Measurements from ENCODE around the gene SETD3.

Gene SETD3

DNA sequence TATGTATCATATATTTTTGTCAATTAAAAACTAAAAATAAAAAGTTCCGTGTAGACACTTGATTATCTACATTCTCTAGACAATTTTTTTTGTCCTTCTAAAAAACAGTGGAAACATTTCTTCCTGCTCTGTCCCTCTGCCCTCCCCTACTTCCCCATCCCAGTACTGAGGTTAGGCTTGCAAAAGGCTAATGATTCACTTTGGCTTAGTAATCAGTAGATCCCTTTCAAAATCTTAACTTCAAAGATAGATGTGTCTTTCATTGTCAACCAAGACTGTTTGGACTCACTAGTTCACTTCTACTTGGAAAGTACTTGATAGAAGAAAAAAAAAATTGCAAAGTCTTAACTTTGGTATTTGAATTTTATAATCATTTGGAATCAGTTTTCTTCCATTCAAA lies 3.8 kb downstream of the SETD3 start:
- no peak overlapping the region for H3K4me3 ChIP-seq (ENCODE audit: low read depth, low read length)
- TF ChIP-seq, protein P1, sequence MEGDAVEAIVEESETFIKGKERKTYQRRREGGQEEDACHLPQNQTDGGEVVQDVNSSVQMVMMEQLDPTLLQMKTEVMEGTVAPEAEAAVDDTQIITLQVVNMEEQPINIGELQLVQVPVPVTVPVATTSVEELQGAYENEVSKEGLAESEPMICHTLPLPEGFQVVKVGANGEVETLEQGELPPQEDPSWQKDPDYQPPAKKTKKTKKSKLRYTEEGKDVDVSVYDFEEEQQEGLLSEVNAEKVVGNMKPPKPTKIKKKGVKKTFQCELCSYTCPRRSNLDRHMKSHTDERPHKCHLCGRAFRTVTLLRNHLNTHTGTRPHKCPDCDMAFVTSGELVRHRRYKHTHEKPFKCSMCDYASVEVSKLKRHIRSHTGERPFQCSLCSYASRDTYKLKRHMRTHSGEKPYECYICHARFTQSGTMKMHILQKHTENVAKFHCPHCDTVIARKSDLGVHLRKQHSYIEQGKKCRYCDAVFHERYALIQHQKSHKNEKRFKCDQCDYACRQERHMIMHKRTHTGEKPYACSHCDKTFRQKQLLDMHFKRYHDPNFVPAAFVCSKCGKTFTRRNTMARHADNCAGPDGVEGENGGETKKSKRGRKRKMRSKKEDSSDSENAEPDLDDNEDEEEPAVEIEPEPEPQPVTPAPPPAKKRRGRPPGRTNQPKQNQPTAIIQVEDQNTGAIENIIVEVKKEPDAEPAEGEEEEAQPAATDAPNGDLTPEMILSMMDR (IDR thresholded peaks at IDR 0.05; ENCODE audit: control insufficient read depth, extremely low read depth, insufficient read depth), result no peak
- DNase-seq (ENCODE audit: low read depth), result no peak

GRCh38 chr14:99475660-99476059 lies 5.0 kb downstream of the SETD3 start:
- TF ChIP-seq, protein P1 (IDR thresholded peaks at IDR 0.05; ENCODE audit: control insufficient read depth, extremely low read depth, insufficient read depth), result no peak
- peak overlapping the region; percentile 27 for H3K4me3 ChIP-seq (ENCODE audit: low read depth, low read length)
- DNase-seq (ENCODE audit: low read depth), result no peak

DNA sequence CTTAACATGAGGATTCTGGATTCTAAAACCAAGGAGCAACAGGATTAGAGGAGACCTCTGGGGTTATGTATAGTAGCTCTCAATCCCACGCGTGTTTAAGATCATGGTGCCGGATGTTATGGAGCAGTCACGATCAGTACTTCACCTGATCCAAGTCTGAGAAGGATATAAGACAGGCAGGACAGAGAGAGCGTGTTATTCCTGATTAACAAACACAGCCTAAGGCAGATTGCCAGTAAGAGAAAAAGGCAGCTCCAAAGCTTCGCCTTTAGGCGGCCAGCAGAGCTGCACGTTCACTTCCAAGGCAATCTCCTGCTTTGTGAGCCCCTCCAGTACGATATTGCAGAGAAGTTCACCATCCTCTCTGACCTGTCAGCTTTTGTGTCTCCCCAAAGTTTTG lies 5.5 kb downstream of the SETD3 start:
- peak overlapping the region; percentile 27 for H3K4me3 ChIP-seq (ENCODE audit: low read depth, low read length)
- DNase-seq (ENCODE audit: low read depth), result peak; percentile 91
- TF ChIP-seq, protein P1 (IDR thresholded peaks at IDR 0.05; ENCODE audit: control insufficient read depth, extremely low read depth, insufficient read depth), result peak; percentile 27; the same call in 1 of the 2 replicates

DNA sequence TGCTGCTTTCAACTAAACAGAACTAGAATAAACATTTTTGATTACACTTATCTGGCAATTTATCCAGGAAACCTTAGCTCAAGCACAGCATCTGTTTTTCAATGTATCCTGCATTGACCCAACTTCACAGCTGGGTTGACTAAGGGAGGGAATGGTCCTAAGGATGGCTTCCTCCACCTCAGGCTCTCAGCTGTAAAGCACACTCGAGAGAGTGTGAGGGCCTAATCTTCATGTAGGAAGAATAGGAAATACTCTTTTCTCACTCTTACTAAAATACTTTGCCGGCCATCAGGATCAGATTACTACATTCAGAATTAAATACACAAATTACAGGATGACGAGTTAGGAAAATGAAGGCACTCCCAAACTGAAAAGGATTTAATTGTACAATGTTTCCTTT lies 7.2 kb downstream of the SETD3 start:
- H3K4me3 ChIP-seq (ENCODE audit: low read depth, low read length), result no peak overlapping the region
- DNase-seq (ENCODE audit: low read depth), result no peak

DNA sequence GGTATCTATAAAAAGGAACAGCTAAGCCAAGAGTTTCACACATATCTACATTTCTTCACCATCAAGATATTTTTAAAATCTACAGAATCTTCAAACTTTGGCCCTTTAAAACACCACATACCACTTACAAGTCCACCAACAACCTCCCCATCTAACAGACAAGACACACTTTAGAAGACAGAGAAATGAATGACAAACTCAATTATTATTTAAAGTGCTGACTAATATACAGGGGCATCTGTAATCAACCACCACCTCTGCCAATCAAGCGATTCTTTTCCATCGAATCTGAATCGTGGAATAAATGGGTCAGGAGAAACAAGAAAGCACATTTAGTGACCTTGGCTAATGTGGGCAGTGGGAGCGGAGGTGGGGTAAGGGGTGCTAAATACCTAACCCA lies 7.7 kb downstream of the SETD3 start:
- H3K4me3 ChIP-seq (ENCODE audit: low read depth, low read length), result no peak overlapping the region
- TF ChIP-seq, protein P1 (IDR thresholded peaks at IDR 0.05; ENCODE audit: control insufficient read depth, extremely low read depth, insufficient read depth), result no peak
- DNase-seq (ENCODE audit: low read depth), result no peak

More for the DNA sequence above, 7.2 kb downstream of the SETD3 start:
- TF ChIP-seq, protein P1 (IDR thresholded peaks at IDR 0.05; ENCODE audit: control insufficient read depth, extremely low read depth, insufficient read depth), result no peak

- DNase-seq (ENCODE audit: low read depth), result no peak
- TF ChIP-seq, protein P1 (IDR thresholded peaks at IDR 0.05; ENCODE audit: control insufficient read depth, extremely low read depth, insufficient read depth), result no peak
- H3K4me3 ChIP-seq (ENCODE audit: low read depth, low read length), result no peak overlapping the region
Observed at GRCh38 chr14:99471731-99472130, 8.9 kb downstream of the SETD3 start.

DNA sequence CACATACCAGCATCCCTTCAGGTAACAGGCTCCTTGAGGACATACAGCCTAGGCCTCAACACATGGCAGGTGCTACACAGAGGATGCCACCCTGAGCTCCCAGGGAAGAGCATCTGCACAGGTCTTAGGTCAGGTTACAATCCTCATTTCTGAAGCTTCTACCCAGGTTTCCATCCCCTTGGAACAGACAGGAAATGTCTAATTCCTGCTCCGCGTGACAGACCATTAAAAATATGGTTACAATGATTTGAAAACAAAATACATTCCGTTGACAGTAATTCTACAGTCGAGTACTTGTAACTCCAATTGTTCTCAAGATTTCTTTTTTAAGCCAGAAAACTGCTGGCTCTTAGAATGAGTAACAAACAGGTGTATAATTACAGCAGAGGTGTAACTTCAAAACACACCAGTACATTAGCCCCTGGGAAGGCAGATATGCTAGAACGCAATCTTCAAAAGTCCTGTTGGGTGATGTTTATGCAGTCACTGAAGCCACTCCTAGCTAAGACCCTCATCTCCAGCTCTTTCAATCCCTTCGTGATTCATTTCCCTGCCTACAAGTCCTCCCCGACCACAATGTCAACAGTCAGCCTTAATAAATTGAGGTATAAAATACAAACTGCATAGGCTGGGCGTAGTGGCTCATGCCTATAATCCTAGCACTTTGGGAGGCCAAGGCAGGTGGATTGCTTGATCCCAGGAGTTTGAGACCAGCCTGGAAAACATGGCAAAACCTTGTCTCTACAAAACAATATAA lies 11.6 kb downstream of the SETD3 start:
- H3K4me3 ChIP-seq (ENCODE audit: low read depth, low read length), result no peak overlapping the region
- TF ChIP-seq, protein P1 (IDR thresholded peaks at IDR 0.05; ENCODE audit: control insufficient read depth, extremely low read depth, insufficient read depth), result no peak
- no peak for DNase-seq (ENCODE audit: low read depth)
